H1 (cell line): Measurements from ENCODE around the gene HSD17B2. TPM values are rescaled to one million over a fixed set of nuclear protein-coding genes. Genes with fewer than 3 reads are reported as not detected.

Source experiments
- CTCF ChIA-PET: fragments of 300-600 bp; sonication (Branson Sonifier 250); formaldehyde crosslinking; loops from one replicate; lab custom pipeline; 2021; ENCODE audit not compliant: partially characterized antibody; lab: Charles Lee
- POLR2A ChIA-PET: fragments of 300-600 bp; sonication (Branson Sonifier 250); formaldehyde crosslinking; loops from one replicate; lab custom pipeline; 2021; ENCODE audit warnings: inconsistent platforms; ENCODE audit not compliant: partially characterized antibody; lab: Charles Lee
- DNase-seq, 2 experiments: peaks; one replicate each; pipeline versions ENCODE4 v3.0.0 to v3.0.0-alpha.2; 2010 to 2022; ENCODE audit warnings: low spot score in 2 of 2, low read depth in 1 of 2, mixed read lengths in 1 of 2
- FAIRE-seq: peaks from 2 replicates; lab custom pipeline; 2011; peaks lifted over from hg19 to GRCh38; lab: Jason Lieb, UNC
- H2AFZ ChIP-seq: 2 replicates; pipeline ENCODE4 v1.8.1; 2012; ENCODE audit warnings: low read length, inconsistent platforms
- H2AK5ac ChIP-seq: 2 replicates; pipeline ENCODE4 v1.6.1; 2013; ENCODE audit warnings: low read depth, low read length
- H2BK120ac ChIP-seq: replicated peaks from 2 replicates; pipeline ENCODE3; 2013; ENCODE audit warnings: low read depth, low read length, inconsistent platforms
- H2BK12ac ChIP-seq: 2 replicates; pipeline ENCODE4 v1.6.1; 2013; ENCODE audit warnings: low read depth, low read length
- H2BK15ac ChIP-seq: 2 replicates; pipeline ENCODE4 v1.6.1; 2013; ENCODE audit warnings: low read length
- H2BK20ac ChIP-seq: 2 replicates; pipeline ENCODE4 v1.6.1; 2013; ENCODE audit warnings: low read length
- H2BK5ac ChIP-seq: 2 replicates; pipeline ENCODE4 v1.6.1; 2013; ENCODE audit warnings: low read depth, low read length
- H3K14ac ChIP-seq: 2 replicates; pipeline ENCODE4 v1.6.1; 2013; ENCODE audit warnings: inconsistent platforms; ENCODE audit not compliant: insufficient read length
- H3K18ac ChIP-seq: 2 replicates; pipeline ENCODE4 v1.6.1; 2013; ENCODE audit warnings: low read length; ENCODE audit errors: extremely low read depth
- H3K23ac ChIP-seq: 2 replicates; pipeline ENCODE4 v1.6.1; 2013; ENCODE audit warnings: inconsistent platforms; ENCODE audit not compliant: insufficient read length
- H3K23me2 ChIP-seq: 2 replicates; pipeline ENCODE4 v1.6.1; 2013; ENCODE audit warnings: low read depth, low read length
- H3K27ac ChIP-seq: 2 replicates; pipeline ENCODE4 v1.6.1; 2011; ENCODE audit warnings: low read depth, low read length, inconsistent platforms
- H3K27me3 ChIP-seq, 4 experiments: replicated peaks in 1 of 4; 1 replicate in 1 of 4; 2 replicates in 3 of 4; pipeline versions ENCODE4 v1.6.1 to v1.8.1; 2011 to 2013; ENCODE audit warnings: low read length in 3 of 4, mild to moderate bottlenecking in 3 of 4, inconsistent platforms in 2 of 4, mixed read lengths in 2 of 4, moderate library complexity in 1 of 4; ENCODE audit not compliant: control insufficient read depth in 3 of 4, insufficient read depth in 3 of 4; ENCODE audit errors: extremely low read depth in 1 of 4
- H3K36me3 ChIP-seq, 4 experiments: 2 replicates each; pipeline versions ENCODE4 v1.6.1 to v1.8.1; 2011 to 2013; ENCODE audit warnings: mild to moderate bottlenecking in 4 of 4, low read length in 3 of 4, moderate library complexity in 2 of 4, control low read depth in 1 of 4, inconsistent platforms in 1 of 4; ENCODE audit not compliant: insufficient read depth in 4 of 4, control insufficient read depth in 2 of 4
- H3K4ac ChIP-seq: replicated peaks from 2 replicates; pipeline ENCODE3; 2013; ENCODE audit warnings: low read length, low read depth, mixed read lengths, inconsistent platforms; ENCODE audit not compliant: insufficient read length
- H3K4me1 ChIP-seq, 4 experiments: replicated peaks in 1 of 4; 1 replicate in 1 of 4; 2 replicates in 3 of 4; pipeline versions ENCODE4 v1.6.1 to v1.8.1; 2011 to 2013; ENCODE audit warnings: low read length in 3 of 4, inconsistent platforms in 2 of 4, mixed read lengths in 1 of 4; ENCODE audit not compliant: insufficient read depth in 4 of 4, control insufficient read depth in 3 of 4
- H3K4me2 ChIP-seq, 2 experiments: 2 replicates each; pipeline versions ENCODE4 v1.6.1 to v1.8.1; 2011 to 2013; ENCODE audit warnings: low read depth in 2 of 2, low read length in 2 of 2, control low read depth in 1 of 2, inconsistent platforms in 1 of 2, mild to moderate bottlenecking in 1 of 2; ENCODE audit not compliant: insufficient read depth in 1 of 2
- H3K4me3 ChIP-seq, 4 experiments: fragments of 200-600, 300-600 bp in 1 of 4; sonication (generic), shearing (Covaris generic), sonication (Bioruptor Twin) in 1 of 4; 2 replicates each; pipeline versions ENCODE4 v1.5.1 to v1.8.1; 2011 to 2016; ENCODE audit warnings: low read length in 4 of 4, low read depth in 3 of 4, control low read depth in 2 of 4, inconsistent platforms in 2 of 4, mild to moderate bottlenecking in 2 of 4, mixed read lengths in 1 of 4, moderate library complexity in 1 of 4; ENCODE audit not compliant: insufficient read depth in 2 of 4; ENCODE audit errors: extremely low read depth in 1 of 4
- H3K56ac ChIP-seq: replicated peaks from 2 replicates; pipeline ENCODE3; 2013; ENCODE audit warnings: low read depth, mild to moderate bottlenecking, mixed read lengths, low read length, inconsistent platforms; ENCODE audit not compliant: insufficient read length
- H3K79me1 ChIP-seq: 2 replicates; pipeline ENCODE4 v1.6.1; 2013; ENCODE audit warnings: low read depth, low read length, control low read depth
- H3K79me2 ChIP-seq, 2 experiments: 2 replicates each; pipeline versions ENCODE4 v1.6.1 to v1.8.1; 2012 to 2013; ENCODE audit warnings: low read length in 2 of 2, mild to moderate bottlenecking in 2 of 2, inconsistent platforms in 1 of 2; ENCODE audit not compliant: insufficient read depth in 2 of 2, control insufficient read depth in 1 of 2
- H3K9ac ChIP-seq, 4 experiments: replicated peaks in 1 of 4; 1 replicate in 1 of 4; 2 replicates in 3 of 4; pipeline versions ENCODE4 v1.6.1 to v1.8.1; 2011 to 2013; ENCODE audit warnings: low read depth in 3 of 4, low read length in 3 of 4, control low read depth in 2 of 4, mild to moderate bottlenecking in 2 of 4, moderate library complexity in 2 of 4, inconsistent platforms in 1 of 4; ENCODE audit errors: extremely low read depth in 1 of 4
- H3K9me3 ChIP-seq, 2 experiments: 2 replicates each; pipeline versions ENCODE4 v1.6.1 to v1.8.1; 2012 to 2013; ENCODE audit warnings: mild to moderate bottlenecking in 2 of 2, moderate library complexity in 2 of 2, control low read depth in 1 of 2, inconsistent platforms in 1 of 2, low read depth in 1 of 2, low read length in 1 of 2, mixed read lengths in 1 of 2; ENCODE audit not compliant: insufficient read depth in 2 of 2
- H4K20me1 ChIP-seq, 2 experiments: replicated peaks in 1 of 2; 2 replicates each; pipeline versions ENCODE3 to v1.8.1; 2011 to 2013; ENCODE audit warnings: inconsistent platforms in 2 of 2, low read length in 2 of 2, mild to moderate bottlenecking in 1 of 2; ENCODE audit not compliant: insufficient read depth in 2 of 2, control insufficient read depth in 1 of 2
- H4K5ac ChIP-seq: 2 replicates; pipeline ENCODE4 v1.6.1; 2013; ENCODE audit warnings: low read length, low read depth, mixed read lengths, inconsistent platforms; ENCODE audit not compliant: insufficient read length
- H4K8ac ChIP-seq: 2 replicates; pipeline ENCODE4 v1.8.0; 2013; ENCODE audit warnings: mild to moderate bottlenecking, moderate library complexity, low read length, inconsistent platforms; ENCODE audit not compliant: insufficient read depth; ENCODE audit errors: extremely low read depth
- H4K91ac ChIP-seq: replicated peaks from 2 replicates; pipeline ENCODE3; 2013; ENCODE audit warnings: low read length, mixed read lengths, inconsistent platforms; ENCODE audit not compliant: insufficient read length
- BRCA1 ChIP-seq: IDR thresholded peaks from 2 replicates; pipeline ENCODE4 v1.6.1; 2012; ENCODE audit warnings: low read depth, low read length, improper control_type of control experiment
- CBX5 ChIP-seq: fragments of 300-800, 300-1000 bp; sonication (generic); IDR thresholded peaks from 2 replicates; pipeline ENCODE4 v1.7.1; 2016; ENCODE audit warnings: antibody characterized with exemption, low read length, low read depth
- EZH2 ChIP-seq: fragments of 200-600 bp; sonication (generic); IDR thresholded peaks from 2 replicates; pipeline ENCODE4 v1.7.1; 2012; ENCODE audit warnings: low read depth, mild to moderate bottlenecking, moderate library complexity, low read length, inconsistent platforms; ENCODE audit not compliant: severe bottlenecking
- MAX ChIP-seq: IDR thresholded peaks from 2 replicates; pipeline ENCODE4 v1.6.1; 2012; ENCODE audit warnings: inconsistent platforms
- NANOG ChIP-seq: IDR thresholded peaks from 2 replicates; pipeline ENCODE4 v1.6.1; 2011; ENCODE audit warnings: low read length, low read depth, mild to moderate bottlenecking, inconsistent platforms; ENCODE audit not compliant: insufficient read depth, poor library complexity, severe bottlenecking
- POLR2AphosphoS5 ChIP-seq: IDR thresholded peaks from 2 replicates; pipeline ENCODE4 v1.6.1; 2011; ENCODE audit warnings: low read depth, low read length
- POU5F1 ChIP-seq: IDR thresholded peaks from 2 replicates; pipeline ENCODE4 v1.6.1; 2011; ENCODE audit warnings: low read depth, mild to moderate bottlenecking, low read length, moderate library complexity
- RNF2 ChIP-seq: fragments of 200-900, 300-1000 bp; sonication (generic); IDR thresholded peaks from 2 replicates; pipeline ENCODE4 v1.7.1; 2016; ENCODE audit warnings: borderline replicate concordance, low read depth, mild to moderate bottlenecking, antibody characterized with exemption, low read length; ENCODE audit not compliant: poor library complexity, severe bottlenecking; ENCODE audit errors: missing control alignments
- ZNF274 ChIP-seq: IDR thresholded peaks from 2 replicates; pipeline ENCODE4 v1.7.0; 2012; ENCODE audit warnings: low read length, borderline replicate concordance; ENCODE audit errors: extremely low read depth
- WGBS, 2 experiments: shearing (Covaris generic) in 1 of 2; methylation state at CpG; one replicate each; pipeline versions ENCODE4 v1.1.6 to v1.1.7; 2013 to 2015; ENCODE audit warnings: low lambda C conversion rate in 2 of 2, mixed read lengths in 2 of 2, inconsistent platforms in 1 of 2, low coverage in 1 of 2, missing lambda C conversion rate in 1 of 2; ENCODE audit not compliant: insufficient replicate concordance in 2 of 2, insufficient coverage in 1 of 2, insufficient read length in 1 of 2; ENCODE audit errors: extremely low coverage in 1 of 2, missing lambda C conversion rate in 1 of 2; 5-methylcytosine and 5-hydroxymethylcytosine counted together
- polyA plus RNA-seq, 7 experiments: library from polyadenylated mRNA; depleted of rRNA in 3 of 7; stranded (reverse) in 5 of 7; unstranded in 2 of 7; fragments of >200 nt in 5 of 7; fragments of 200-250 nt in 2 of 7; gene quantifications; 1 replicate in 5 of 7; 2 replicates in 1 of 7; 4 replicates in 1 of 7; pipeline versions ENCODE4 v1.2.1 to v1.2.3, GENCODE V29; 2011 to 2013; ENCODE audit warnings: missing spikeins in 2 of 7, mixed read lengths in 2 of 7
- total RNA-seq: library from RNA; stranded (reverse); fragmentation: NEBNext Ultra II Directional; extraction: Animal tissue kit (Norgen Biotek cat#: 25700); gene quantifications from 2 replicates; pipeline ENCODE4 v1.2.1, GENCODE V29; 2021

Gene HSD17B2
- total and polyA plus RNA-seq, 2 of the 8 experiments (the other 6 are each of a cell fraction or from before 2014, with no cell fraction given) = not detected

DNA sequence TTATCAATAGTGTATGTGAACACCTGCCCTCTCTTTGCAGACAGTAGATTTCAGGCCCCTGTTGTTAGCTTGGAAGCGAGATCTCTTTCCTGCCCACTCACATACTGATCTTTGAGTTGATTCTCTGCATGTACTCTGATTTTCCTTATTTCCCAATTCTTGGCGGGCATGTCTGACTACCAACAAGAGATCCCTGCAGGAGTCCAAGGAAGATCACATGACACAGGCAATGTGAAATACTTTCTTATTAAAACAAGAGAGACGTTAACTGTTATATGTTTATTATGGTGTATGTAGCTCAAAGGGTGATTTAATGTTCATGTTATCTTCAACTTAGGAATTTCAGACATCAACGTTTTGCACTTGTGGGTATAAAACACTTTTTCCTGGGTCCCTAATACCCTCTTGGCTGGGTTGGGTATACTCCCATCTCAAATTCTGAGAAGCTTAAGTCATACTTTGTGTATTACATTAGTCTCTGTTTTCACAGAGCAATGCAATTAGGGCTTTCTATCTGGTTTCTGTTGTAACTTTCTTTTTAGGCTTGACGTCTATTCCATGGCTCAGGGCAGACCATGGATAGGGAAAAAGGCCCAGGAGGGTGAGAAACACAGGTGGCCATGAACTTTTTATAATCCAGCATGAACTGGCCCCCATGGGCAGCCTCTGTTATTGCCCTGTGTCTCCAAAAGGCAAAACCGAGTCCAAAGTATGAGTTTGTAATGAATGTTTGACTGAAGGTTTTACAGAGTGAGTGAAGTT lies 32.2 kb downstream of the HSD17B2 start:
- H4K91ac ChIP-seq = no peak overlapping the region
- no peak overlapping the region for H3K23ac ChIP-seq
- H4K20me1 ChIP-seq = no peaks in the 10 kb centered on the region
- ChIA-PET POLR2A (interaction anchor here (1.0 kb wide), 1 partner anchor 28 kb away, joined by 3 read pairs; no protein-coding TSS in a partner anchor), CTCF (interaction anchor here (0.8 to 1.9 kb wide), 3 partner anchors 70 to 163 kb away, joined by 3 to 5 read pairs (median 3); no protein-coding TSS in a partner anchor)
- FAIRE-seq (no peak), DNase-seq (no peak)
- H3K4me1 ChIP-seq = no peaks in the 10 kb centered on the region
- H3K4me2 ChIP-seq = no peak overlapping the region
- H3K56ac ChIP-seq = no peak overlapping the region
- no peaks in the 10 kb centered on the region for H3K36me3 ChIP-seq
- no peak overlapping the region for H3K27ac ChIP-seq
- no peak overlapping the region for H2AK5ac ChIP-seq
- H2BK15ac ChIP-seq = no peak overlapping the region
- no peak overlapping the region for H4K5ac ChIP-seq
- no peak overlapping the region for H3K18ac ChIP-seq
- no peaks in the 10 kb centered on the region for H3K79me1 ChIP-seq
- no peaks in the 10 kb centered on the region for H3K27me3 ChIP-seq
- H2BK12ac ChIP-seq = no peak overlapping the region
- H2BK5ac ChIP-seq = no peak overlapping the region
- WGBS, 2 experiments = 86% methylated on average over 6 of the region's 6 CpGs; no CpG with 5 or more reads in 1 of the 2 experiments
- H3K9me3 ChIP-seq = no peaks in the 10 kb centered on the region
- H3K79me2 ChIP-seq = no peaks in the 10 kb centered on the region
- no peak overlapping the region for H3K14ac ChIP-seq
- H2BK20ac ChIP-seq = no peak overlapping the region
- H2BK120ac ChIP-seq = no peak overlapping the region
- no peak overlapping the region for H3K4ac ChIP-seq
- H3K9ac ChIP-seq = no peak overlapping the region
- no peaks in the 10 kb centered on the region; the same call in 1 of the 2 replicates for H3K23me2 ChIP-seq
- H3K4me3 ChIP-seq = no peak overlapping the region
- H2AFZ ChIP-seq = no peak overlapping the region
- H4K8ac ChIP-seq = no peak overlapping the region
- TF ChIP-seq POU5F1 = no peak
- no peak for TF ChIP-seq NANOG
- no peak for TF ChIP-seq POLR2AphosphoS5
- no peak for TF ChIP-seq RNF2
- TF ChIP-seq EZH2 = no peak
- TF ChIP-seq CBX5 = no peak
- no peak for TF ChIP-seq MAX
- TF ChIP-seq ZNF274 = no peak
- TF ChIP-seq BRCA1 = no peak
